ENCODE results near the gene NOP56.

The NOP56 gene

DNA sequence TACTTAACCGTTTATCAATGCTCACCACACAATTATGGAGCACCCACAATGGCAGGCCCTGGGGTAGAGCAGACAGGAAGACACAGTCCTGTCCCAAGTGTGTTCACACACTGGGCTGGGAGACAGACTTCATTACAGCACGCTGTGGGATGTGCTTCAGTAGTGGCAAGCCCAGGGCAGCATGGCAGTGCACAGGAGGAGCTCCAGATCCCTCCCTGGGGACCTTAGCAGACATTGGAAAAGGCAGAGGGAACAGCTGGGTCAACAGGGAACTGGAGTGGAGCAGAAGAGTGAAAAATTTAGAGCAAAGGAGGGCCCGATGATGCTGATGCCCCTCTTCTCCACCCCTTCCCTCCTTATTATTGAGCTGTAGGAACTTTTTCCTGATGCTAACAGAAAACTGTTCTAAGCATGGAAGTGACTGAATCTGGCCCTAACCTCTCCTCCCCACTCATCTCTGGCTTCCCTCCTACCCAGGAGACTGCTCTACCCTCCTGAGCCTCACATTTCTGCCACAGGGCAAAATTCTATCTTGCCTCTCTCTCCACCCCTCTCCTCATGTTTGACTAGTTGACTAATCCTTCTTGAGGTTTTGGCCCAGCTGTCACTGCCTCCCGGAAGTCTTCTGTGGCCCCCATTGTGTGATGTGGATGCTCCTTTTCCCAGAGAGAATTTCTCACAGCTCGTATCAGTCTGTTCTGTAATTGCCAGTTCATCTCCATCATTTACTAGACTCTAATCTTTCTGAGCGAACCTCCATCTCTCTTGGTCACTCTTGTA, 41.3 kb upstream of the NOP56 start:
- ChIA-PET POLR2A (no interaction called here), CTCF (no interaction called here)
- Histone ChIP-seq H3K9me3 (ENCODE audit: control extremely low read depth in 1 of 5, control insufficient read depth in 4 of 5, insufficient read depth in 2 of 5, low read depth in 1 of 5, low read length in 4 of 5) (peaks cover 0 to 9% (median 6%) of the 10 kb centered on the region in 5 experiments), H3K4me1 (ENCODE audit: control extremely low read depth in 1 of 4, control insufficient read depth in 4 of 4, insufficient read depth in 4 of 4, low read length in 3 of 4) (no peaks in the 10 kb centered on the region), H3K27me3 (replicated peaks in 2 of 5; ENCODE audit: control insufficient read depth in 4 of 5, insufficient read depth in 5 of 5, low read length in 4 of 5) (peaks cover 6 to 19% (median 7%) of the 10 kb centered on the region in 5 experiments), H3K27ac (ENCODE audit: insufficient read depth in 1 of 2, low read depth in 1 of 2, low read length in 2 of 2, poor library complexity in 1 of 2, severe bottlenecking in 2 of 2) (no peak overlapping the region), H3K4me3 (ENCODE audit: control insufficient read depth in 1 of 7, extremely low read depth in 1 of 7, insufficient read depth in 4 of 7, low read depth in 2 of 7, low read length in 6 of 7) (no peak overlapping the region), H3K36me3 (ENCODE audit: control insufficient read depth in 4 of 4, insufficient read depth in 4 of 4, low read length in 3 of 4) (no peaks in the 10 kb centered on the region)
- WGBS (ENCODE audit: insufficient coverage), result 80% methylated on average over 3 of the region's 6 CpGs
- no peak for DNase-seq

DNA sequence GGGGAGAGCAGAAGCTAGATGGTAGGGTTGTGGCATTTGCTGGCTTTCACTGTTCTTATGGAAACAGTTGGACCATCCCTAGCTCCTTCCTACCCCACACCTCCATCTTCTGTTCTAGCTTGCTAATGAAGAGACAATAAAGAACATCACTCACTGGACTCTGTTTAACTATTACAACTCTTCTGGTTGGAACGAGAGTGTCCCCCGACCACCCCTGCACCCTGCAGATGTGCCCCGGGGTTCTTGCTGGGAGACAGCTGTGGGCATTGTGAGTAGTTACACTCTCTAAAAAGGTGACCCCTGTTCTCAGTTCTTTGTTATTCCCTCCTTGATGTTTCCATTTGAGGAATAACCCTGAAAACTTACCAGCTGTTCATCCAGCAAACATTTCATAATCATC, 40.4 kb upstream of the NOP56 start:
- DNase-seq, result no peak
- Histone ChIP-seq H3K4me1 (ENCODE audit: control extremely low read depth in 1 of 4, control insufficient read depth in 4 of 4, insufficient read depth in 4 of 4, low read length in 3 of 4) (no peaks in the 10 kb centered on the region), H3K27me3 (replicated peaks in 2 of 5; ENCODE audit: control insufficient read depth in 4 of 5, insufficient read depth in 5 of 5, low read length in 4 of 5) (peaks cover 6 to 19% (median 7%) of the 10 kb centered on the region in 5 experiments), H3K27ac (ENCODE audit: insufficient read depth in 1 of 2, low read depth in 1 of 2, low read length in 2 of 2, poor library complexity in 1 of 2, severe bottlenecking in 2 of 2) (no peak overlapping the region), H3K4me3 (ENCODE audit: control insufficient read depth in 1 of 7, extremely low read depth in 1 of 7, insufficient read depth in 4 of 7, low read depth in 2 of 7, low read length in 6 of 7) (no peak overlapping the region), H3K9me3 (ENCODE audit: control extremely low read depth in 1 of 5, control insufficient read depth in 4 of 5, insufficient read depth in 2 of 5, low read depth in 1 of 5, low read length in 4 of 5) (peaks cover 0 to 9% (median 6%) of the 10 kb centered on the region in 5 experiments), H3K36me3 (ENCODE audit: control insufficient read depth in 4 of 4, insufficient read depth in 4 of 4, low read length in 3 of 4) (no peaks in the 10 kb centered on the region)
- ChIA-PET POLR2A (no interaction called here), CTCF (no interaction called here)
- WGBS (ENCODE audit: insufficient coverage), result 100% methylated on average over 3 of the region's 3 CpGs

DNA sequence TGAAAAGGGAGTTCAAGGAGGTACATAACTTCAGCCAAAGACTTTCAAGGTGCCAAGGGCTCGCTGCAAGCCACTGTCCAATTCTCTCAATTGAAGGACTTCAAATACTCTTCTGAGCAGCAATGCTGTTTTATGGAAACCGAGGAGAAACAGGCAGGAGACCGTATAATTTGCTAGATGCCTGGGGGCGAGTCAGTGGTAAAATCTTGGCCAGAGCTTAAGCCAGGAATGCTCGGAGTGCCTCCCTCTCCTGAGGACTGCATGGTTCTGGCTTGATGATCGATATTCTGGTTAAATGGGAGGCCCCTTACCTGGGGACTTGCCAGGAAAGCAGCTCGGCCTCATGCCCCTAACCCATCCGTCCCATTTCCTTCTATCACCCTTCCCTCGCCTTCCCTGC, 35.8 kb upstream of the NOP56 start:
- DNase-seq, result no peak
- WGBS (ENCODE audit: insufficient coverage), result 93% methylated on average over 5 of the region's 9 CpGs
- Histone ChIP-seq H3K27ac (ENCODE audit: insufficient read depth in 1 of 2, low read depth in 1 of 2, low read length in 2 of 2, poor library complexity in 1 of 2, severe bottlenecking in 2 of 2) (no peak overlapping the region), H3K4me1 (ENCODE audit: control extremely low read depth in 1 of 4, control insufficient read depth in 4 of 4, insufficient read depth in 4 of 4, low read length in 3 of 4) (no peaks in the 10 kb centered on the region), H3K4me3 (ENCODE audit: control insufficient read depth in 1 of 7, extremely low read depth in 1 of 7, insufficient read depth in 4 of 7, low read depth in 2 of 7, low read length in 6 of 7) (no peak overlapping the region), H3K36me3 (ENCODE audit: control insufficient read depth in 4 of 4, insufficient read depth in 4 of 4, low read length in 3 of 4) (no peaks in the 10 kb centered on the region), H3K9me3 (ENCODE audit: control extremely low read depth in 1 of 5, control insufficient read depth in 4 of 5, insufficient read depth in 2 of 5, low read depth in 1 of 5, low read length in 4 of 5) (peaks cover 0 to 5% (median 0%) of the 10 kb centered on the region in 5 experiments), H3K27me3 (replicated peaks in 2 of 5; ENCODE audit: control insufficient read depth in 4 of 5, insufficient read depth in 5 of 5, low read length in 4 of 5) (peaks cover 4 to 18% (median 7%) of the 10 kb centered on the region in 5 experiments)
- ChIA-PET CTCF (no interaction called here), POLR2A (no interaction called here)

DNA sequence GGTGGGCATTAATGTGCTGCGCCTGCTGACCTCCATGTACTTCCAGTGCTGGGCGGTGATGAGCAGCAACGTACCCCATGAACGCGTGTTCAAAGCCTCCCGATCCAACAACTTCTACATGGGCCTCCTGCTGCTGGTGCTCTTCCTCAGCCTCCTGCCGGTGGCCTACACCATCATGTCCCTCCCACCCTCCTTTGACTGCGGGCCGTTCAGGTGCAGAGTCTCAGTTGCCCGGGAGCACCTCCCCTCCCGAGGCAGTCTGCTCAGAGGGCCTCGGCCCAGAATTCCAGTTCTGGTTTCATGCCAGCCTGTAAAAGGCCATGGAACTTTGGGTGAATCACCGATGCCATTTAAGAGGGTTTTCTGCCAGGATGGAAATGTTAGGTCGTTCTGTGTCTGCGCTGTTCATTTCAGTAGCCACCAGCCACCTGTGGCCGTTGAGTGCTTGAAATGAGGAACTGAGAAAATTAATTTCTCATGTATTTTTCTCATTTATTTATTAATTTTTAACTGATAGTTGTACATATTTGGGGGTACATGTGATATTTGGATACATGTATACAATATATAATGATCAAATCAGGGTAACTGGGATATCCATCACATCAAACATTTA, 35.2 kb upstream of the NOP56 start:
- Histone ChIP-seq H3K4me1 (ENCODE audit: control extremely low read depth in 1 of 4, control insufficient read depth in 4 of 4, insufficient read depth in 4 of 4, low read length in 3 of 4) (no peaks in the 10 kb centered on the region), H3K27me3 (replicated peaks in 2 of 5; ENCODE audit: control insufficient read depth in 4 of 5, insufficient read depth in 5 of 5, low read length in 4 of 5) (peaks cover 4 to 15% (median 6%) of the 10 kb centered on the region in 5 experiments), H3K36me3 (ENCODE audit: control insufficient read depth in 4 of 4, insufficient read depth in 4 of 4, low read length in 3 of 4) (no peaks in the 10 kb centered on the region), H3K27ac (ENCODE audit: insufficient read depth in 1 of 2, low read depth in 1 of 2, low read length in 2 of 2, poor library complexity in 1 of 2, severe bottlenecking in 2 of 2) (no peak overlapping the region), H3K4me3 (ENCODE audit: control insufficient read depth in 1 of 7, extremely low read depth in 1 of 7, insufficient read depth in 4 of 7, low read depth in 2 of 7, low read length in 6 of 7) (no peak overlapping the region), H3K9me3 (ENCODE audit: control extremely low read depth in 1 of 5, control insufficient read depth in 4 of 5, insufficient read depth in 2 of 5, low read depth in 1 of 5, low read length in 4 of 5) (peaks cover 0 to 5% (median 0%) of the 10 kb centered on the region in 5 experiments)
- ChIA-PET POLR2A (no interaction called here), CTCF (no interaction called here)
- WGBS (ENCODE audit: insufficient coverage), result 89% methylated on average over 11 of the region's 16 CpGs
- DNase-seq, result no peak

DNA sequence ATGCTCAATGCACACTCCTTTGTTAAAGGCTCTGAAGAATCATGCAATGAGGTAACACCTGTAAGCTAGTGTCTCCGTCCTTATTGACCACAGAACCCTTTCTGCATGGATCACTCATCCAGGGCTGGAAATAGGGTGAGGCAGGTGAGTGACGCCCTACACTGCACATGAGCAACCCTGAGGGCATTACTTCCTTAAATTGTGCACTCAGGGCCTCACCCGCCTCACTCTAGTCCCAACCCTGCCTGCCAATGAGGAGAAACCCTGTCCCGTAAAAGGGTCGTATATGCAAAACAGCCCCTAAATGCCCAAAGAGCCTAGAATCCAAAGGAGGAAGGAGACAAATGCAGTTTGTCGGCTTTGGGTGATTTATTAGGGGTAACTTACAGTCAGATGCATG, 33.6 kb upstream of the NOP56 start:
- no peak for DNase-seq
- Histone ChIP-seq H3K27ac (ENCODE audit: insufficient read depth in 1 of 2, low read depth in 1 of 2, low read length in 2 of 2, poor library complexity in 1 of 2, severe bottlenecking in 2 of 2) (no peak overlapping the region), H3K27me3 (replicated peaks in 2 of 5; ENCODE audit: control insufficient read depth in 4 of 5, insufficient read depth in 5 of 5, low read length in 4 of 5) (peaks cover 0 to 4% (median 0%) of the 10 kb centered on the region in 5 experiments), H3K4me3 (ENCODE audit: control insufficient read depth in 1 of 7, extremely low read depth in 1 of 7, insufficient read depth in 4 of 7, low read depth in 2 of 7, low read length in 6 of 7) (no peak overlapping the region), H3K4me1 (ENCODE audit: control extremely low read depth in 1 of 4, control insufficient read depth in 4 of 4, insufficient read depth in 4 of 4, low read length in 3 of 4) (no peaks in the 10 kb centered on the region), H3K9me3 (ENCODE audit: control extremely low read depth in 1 of 5, control insufficient read depth in 4 of 5, insufficient read depth in 2 of 5, low read depth in 1 of 5, low read length in 4 of 5) (peaks cover 0 to 5% (median 0%) of the 10 kb centered on the region in 5 experiments), H3K36me3 (ENCODE audit: control insufficient read depth in 4 of 4, insufficient read depth in 4 of 4, low read length in 3 of 4) (no peaks in the 10 kb centered on the region)
- POLR2A ChIA-PET, result interaction anchor here (0.6 kb wide), 1 partner anchor 1090 kb away, joined by 3 read pairs; no protein-coding TSS in a partner anchor
- 90% methylated on average over 3 of the region's 6 CpGs for WGBS (ENCODE audit: insufficient coverage)
- CTCF ChIA-PET, result no interaction called here

DNA sequence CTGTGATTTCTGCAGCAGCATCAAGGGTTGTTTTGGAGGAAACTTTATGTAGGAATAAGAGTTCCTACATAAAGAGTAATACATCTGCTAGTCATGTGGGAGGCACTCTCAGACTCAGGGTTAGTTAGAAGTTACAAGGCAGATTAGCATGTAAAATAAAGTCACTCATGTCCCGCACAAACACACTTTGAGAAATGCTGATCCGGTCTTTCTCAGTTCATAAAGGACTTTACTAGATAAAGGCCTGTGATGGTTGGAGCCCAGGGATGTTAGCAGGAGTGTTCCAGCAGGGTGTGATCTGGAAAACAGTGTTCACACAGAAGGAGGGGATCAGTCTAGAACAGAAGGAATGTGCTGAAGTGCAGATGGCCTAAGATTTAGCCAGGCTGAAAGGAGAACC, 33.1 kb upstream of the NOP56 start:
- 68% methylated on average over 2 of the region's 2 CpGs for WGBS (ENCODE audit: insufficient coverage)
- no peaks in the 10 kb centered on the region for H3K36me3 ChIP-seq (ENCODE audit: control insufficient read depth in 4 of 4, insufficient read depth in 4 of 4, low read length in 3 of 4)
- POLR2A ChIA-PET, result interaction anchor here (0.6 kb wide), 1 partner anchor 1090 kb away, joined by 3 read pairs; no protein-coding TSS in a partner anchor
- CTCF ChIA-PET, result no interaction called here
- no peaks in the 10 kb centered on the region for H3K4me1 ChIP-seq (ENCODE audit: control extremely low read depth in 1 of 4, control insufficient read depth in 4 of 4, insufficient read depth in 4 of 4, low read length in 3 of 4)
- DNase-seq, result no peak
- H3K27ac ChIP-seq (ENCODE audit: insufficient read depth in 1 of 2, low read depth in 1 of 2, low read length in 2 of 2, poor library complexity in 1 of 2, severe bottlenecking in 2 of 2), result no peak overlapping the region
- peaks cover 0 to 5% (median 0%) of the 10 kb centered on the region in 5 experiments for H3K9me3 ChIP-seq (ENCODE audit: control extremely low read depth in 1 of 5, control insufficient read depth in 4 of 5, insufficient read depth in 2 of 5, low read depth in 1 of 5, low read length in 4 of 5)
- H3K27me3 ChIP-seq (replicated peaks in 2 of 5; ENCODE audit: control insufficient read depth in 4 of 5, insufficient read depth in 5 of 5, low read length in 4 of 5), result peaks cover 0 to 4% (median 0%) of the 10 kb centered on the region in 5 experiments
- no peak overlapping the region for H3K4me3 ChIP-seq (ENCODE audit: control insufficient read depth in 1 of 7, extremely low read depth in 1 of 7, insufficient read depth in 4 of 7, low read depth in 2 of 7, low read length in 6 of 7)

DNA sequence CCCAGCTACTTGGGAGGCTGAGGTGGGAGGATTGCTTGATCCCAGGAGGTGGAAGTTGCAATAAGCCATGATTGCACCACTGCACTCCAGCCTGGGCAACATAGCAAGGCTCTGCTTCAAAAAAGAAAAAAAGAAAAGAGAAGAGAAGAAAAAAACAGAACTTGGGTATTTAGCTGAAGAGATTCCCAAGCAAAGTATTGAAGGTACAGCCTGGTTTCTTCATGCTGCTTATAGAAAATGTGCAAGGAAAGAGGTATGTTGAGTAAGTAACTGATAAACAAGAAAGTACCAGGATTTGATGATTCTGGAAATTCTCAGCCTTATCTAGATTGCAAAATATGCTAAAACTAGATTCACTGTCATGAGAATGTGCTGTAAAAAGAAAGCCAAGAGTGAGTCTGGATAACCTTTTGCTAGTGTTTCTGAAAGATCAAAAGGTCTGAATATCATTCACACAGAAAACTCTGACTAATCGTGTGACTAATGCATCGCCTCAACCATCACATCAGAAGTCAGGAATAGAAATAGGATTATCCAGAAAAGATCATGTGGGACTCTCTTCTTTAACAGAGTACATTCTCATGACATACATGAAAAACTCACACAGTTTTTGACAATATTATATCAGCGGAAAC, 32.4 kb upstream of the NOP56 start:
- POLR2A ChIA-PET, result no interaction called here
- peaks cover 0 to 5% (median 2%) of the 10 kb centered on the region in 5 experiments for H3K27me3 ChIP-seq (replicated peaks in 2 of 5; ENCODE audit: control insufficient read depth in 4 of 5, insufficient read depth in 5 of 5, low read length in 4 of 5)
- CTCF ChIA-PET, result no interaction called here
- H3K4me3 ChIP-seq (ENCODE audit: control insufficient read depth in 1 of 7, extremely low read depth in 1 of 7, insufficient read depth in 4 of 7, low read depth in 2 of 7, low read length in 6 of 7), result no peak overlapping the region
- peaks cover 0 to 5% (median 0%) of the 10 kb centered on the region in 5 experiments for H3K9me3 ChIP-seq (ENCODE audit: control extremely low read depth in 1 of 5, control insufficient read depth in 4 of 5, insufficient read depth in 2 of 5, low read depth in 1 of 5, low read length in 4 of 5)
- H3K4me1 ChIP-seq (ENCODE audit: control extremely low read depth in 1 of 4, control insufficient read depth in 4 of 4, insufficient read depth in 4 of 4, low read length in 3 of 4), result no peaks in the 10 kb centered on the region
- 100% methylated on average over 1 of the region's 3 CpGs for WGBS (ENCODE audit: insufficient coverage)
- no peaks in the 10 kb centered on the region for H3K36me3 ChIP-seq (ENCODE audit: control insufficient read depth in 4 of 4, insufficient read depth in 4 of 4, low read length in 3 of 4)
- H3K27ac ChIP-seq (ENCODE audit: insufficient read depth in 1 of 2, low read depth in 1 of 2, low read length in 2 of 2, poor library complexity in 1 of 2, severe bottlenecking in 2 of 2), result no peak overlapping the region
- DNase-seq, result no peak

All from common myeloid progenitor, CD34-positive (primary cell).